ENCODE results near the gene CXCR5.

The CXCR5 gene

DNA sequence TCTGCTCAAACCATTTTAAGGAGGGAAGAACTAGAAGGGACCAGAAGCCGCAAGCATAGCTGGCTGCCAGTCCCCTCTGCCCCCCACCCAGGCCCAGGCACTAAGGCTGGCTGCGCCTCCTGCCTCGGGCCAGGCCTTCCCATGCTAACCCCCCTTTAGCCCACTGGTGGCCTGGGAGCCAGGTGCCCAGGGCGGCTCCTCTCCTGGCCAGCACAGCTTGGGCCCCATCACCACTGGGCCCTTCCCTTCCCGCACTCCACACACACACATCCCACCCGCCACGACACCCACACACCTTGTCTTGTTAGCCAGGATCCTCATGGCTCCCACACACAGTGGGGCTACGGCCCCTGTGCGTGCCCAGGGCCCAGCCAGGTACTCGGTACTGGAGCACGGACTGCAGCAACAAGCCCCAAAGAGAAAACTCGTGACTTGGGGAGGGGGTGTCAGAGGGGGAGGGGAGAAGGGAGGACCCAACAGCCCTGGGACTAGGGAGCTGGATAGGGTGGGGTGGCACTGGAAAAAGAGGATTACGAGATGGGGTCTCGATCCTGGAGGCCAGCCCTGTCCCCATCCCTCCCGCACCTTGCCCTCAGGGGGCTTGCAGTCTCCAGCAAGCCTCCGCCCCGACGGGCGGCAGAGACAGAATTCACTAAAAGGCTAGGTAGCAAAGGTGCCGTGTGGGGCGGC lies 26.1 kb downstream of the CXCR5 start:
- peak overlapping the region; percentile 100 for H3K27ac ChIP-seq
- TF ChIP-seq CTCF (conservative IDR thresholded peaks at IDR 0.05; ENCODE audit: low read depth): no peak
- ChIA-PET POLR2A (ENCODE audit: low non-redundant PET) (interaction anchor here (0.6 to 0.7 kb wide), 4 partner anchors 13 to 522 kb away, joined by 3 to 7 read pairs (median 4); no protein-coding TSS in a partner anchor), CTCF (interaction anchor here (0.9 to 3.6 kb wide), 4 partner anchors 13 to 89 kb away, joined by 3 to 17 read pairs (median 11); partner anchors contain the start of gene BCL9L)
- DNase-seq (ENCODE audit: low spot score): no peak

- ChIA-PET CTCF (interaction anchor here (0.5 to 3.6 kb wide), 5 partner anchors 13 to 219 kb away, joined by 3 to 17 read pairs (median 3); partner anchors contain the start of gene BCL9L), POLR2A (ENCODE audit: low non-redundant PET) (interaction anchor here (0.6 to 2.0 kb wide), 3 partner anchors 12 to 290 kb away, joined by 3 to 9 read pairs (median 8); partner anchors contain the start of gene BCL9L)
- H3K27ac ChIP-seq: peak overlapping the region; percentile 100
- no peak for TF ChIP-seq CTCF (conservative IDR thresholded peaks at IDR 0.05; ENCODE audit: low read depth)
- DNase-seq (ENCODE audit: low spot score): peak; percentile 77
These were observed 26.8 kb downstream of the CXCR5 start for GRCh38 chr11:118910309-118911112.

- DNase-seq (ENCODE audit: low spot score): no peak
- CTCF ChIA-PET: interaction anchor here (0.5 to 3.6 kb wide), 8 partner anchors 12 to 221 kb away, joined by 3 to 17 read pairs (median 4); partner anchors contain the start of gene BCL9L
- TF ChIP-seq CTCF (conservative IDR thresholded peaks at IDR 0.05; ENCODE audit: low read depth): no peak
These were observed 27.6 kb downstream of the CXCR5 start for GRCh38 chr11:118911113-118911879.

GRCh38 chr11:118911880-118912741 lies 28.4 kb downstream of the CXCR5 start:
- TF ChIP-seq CTCF (conservative IDR thresholded peaks at IDR 0.05; ENCODE audit: low read depth): no peak
- CTCF ChIA-PET: interaction anchor here (0.7 to 3.4 kb wide), 5 partner anchors 16 to 710 kb away, joined by 3 to 16 read pairs (median 4); no protein-coding TSS in a partner anchor
- H3K27ac ChIP-seq: peak overlapping the region; percentile 100
- POLR2A ChIA-PET (ENCODE audit: low non-redundant PET): interaction anchor here (0.6 to 2.0 kb wide), 4 partner anchors 10 to 121 kb away, joined by 4 to 14 read pairs (median 6); partner anchors contain the start of genes BCL9L and DDX6
- peak; percentile 87 for DNase-seq (ENCODE audit: low spot score)

More at GRCh38 chr11:118911113-118911879, 27.6 kb downstream of the CXCR5 start:
- peak overlapping the region; percentile 100 for H3K27ac ChIP-seq
- POLR2A ChIA-PET (ENCODE audit: low non-redundant PET): interaction anchor here (1.0 to 2.0 kb wide), 3 partner anchors 11 to 15 kb away, joined by 8 to 14 read pairs (median 9); partner anchors contain the start of gene BCL9L

- ChIA-PET CTCF (interaction anchor here (0.7 to 3.4 kb wide), 3 partner anchors 15 to 710 kb away, joined by 3 to 16 read pairs (median 4); no protein-coding TSS in a partner anchor), POLR2A (ENCODE audit: low non-redundant PET) (interaction anchor here (0.6 to 2.0 kb wide), 5 partner anchors 10 to 122 kb away, joined by 3 to 14 read pairs (median 4); partner anchors contain the start of genes BCL9L and DDX6)
- DNase-seq (ENCODE audit: low spot score): no peak
- H3K27ac ChIP-seq: peak overlapping the region; percentile 100
- TF ChIP-seq CTCF (conservative IDR thresholded peaks at IDR 0.05; ENCODE audit: low read depth): no peak
These were observed 29.2 kb downstream of the CXCR5 start for GRCh38 chr11:118912742-118913410.
